A549 (cell line): ENCODE data around the gene OR1J1. TPM values are rescaled to one million over a fixed set of nuclear protein-coding genes. Genes with fewer than 3 reads are reported as not detected.

Experiments used
- ATAC-seq, 2 experiments: fragments of 200-7000 bp in 1 of 2; fragments of >200 bp in 1 of 2; cut with Nextera tagmentation in 1 of 2; cut with Tn5 transposase in 1 of 2; 3 replicates each; pipeline versions ENCODE4 v1.8.0 to v1.9.1; 2018 to 2020; ENCODE audit warnings: mild to moderate bottlenecking in 1 of 2, moderate library complexity in 1 of 2
- CTCF ChIA-PET: fragments of 300-600 bp; sonication (Branson Sonifier 250); formaldehyde crosslinking; extraction: SDS; loops from one replicate; lab custom pipeline; 2021; ENCODE audit warnings: antibody characterized with exemption, inconsistent platforms; lab: Yijun Ruan, JAX
- POLR2A ChIA-PET: fragments of 350-600 bp; formaldehyde crosslinking; extraction: SDS; loops from one replicate; lab custom pipeline; 2021; ENCODE audit warnings: antibody characterized with exemption, inconsistent platforms; lab: Yijun Ruan, JAX
- DNase-seq, 2 experiments: peaks; one replicate each; pipeline versions ENCODE4 v3.0.0 to v3.0.0-alpha.2; 2011 to 2016; ENCODE audit warnings: low read depth in 1 of 2, low spot score in 1 of 2
- FAIRE-seq: peaks from 2 replicates; lab custom pipeline; 2011; peaks lifted over from hg19 to GRCh38; lab: Jason Lieb, UNC
- H3K27ac ChIP-seq, 2 experiments: fragments of >200 bp; sonication (Bioruptor Twin); formaldehyde crosslinking; 3 replicates each; pipeline ENCODE4 v1.5.1; 2016 to 2017
- H3K4me1 ChIP-seq: fragments of >200 bp; sonication (Bioruptor Twin); formaldehyde crosslinking; 3 replicates; pipeline ENCODE4 v1.6.1; 2016
- H3K4me2 ChIP-seq: fragments of >200 bp; sonication (Bioruptor Twin); formaldehyde crosslinking; 3 replicates; pipeline ENCODE4 v1.6.1; 2016
- H3K4me3 ChIP-seq: fragments of >200 bp; sonication (Bioruptor Twin); formaldehyde crosslinking; 3 replicates; pipeline ENCODE4 v1.5.1; 2016
- H3K9me3 ChIP-seq: fragments of >200 bp; sonication (Bioruptor Twin); formaldehyde crosslinking; 3 replicates; pipeline ENCODE4 v1.6.1; 2016
- ATOH8 ChIP-seq: fragments of 250-450 bp; sonication (Bioruptor Pico); IDR thresholded peaks from 2 replicates; pipeline ENCODE4 v1.5.0; 2020; ENCODE audit warnings: low read depth, mild to moderate bottlenecking, moderate library complexity
- CBX8 ChIP-seq: fragments of 200-600 bp; sonication (generic); IDR thresholded peaks from 2 replicates; pipeline ENCODE4 v1.6.1; 2016
- CEBPB ChIP-seq, 2 experiments: fragments of >200 bp in 1 of 2; sonication (Bioruptor Twin) in 1 of 2; formaldehyde crosslinking in 1 of 2; IDR thresholded peaks; 2 replicates each; pipeline ENCODE4 v1.6.1; 2012 to 2016
- CHD2 ChIP-seq: fragments of 150-350 bp; IDR thresholded peaks from 2 replicates; pipeline ENCODE4 v1.6.1; 2014; ENCODE audit warnings: low read length; ENCODE audit not compliant: partially characterized antibody
- ELK1 ChIP-seq: fragments of 150-350 bp; IDR thresholded peaks from 2 replicates; pipeline ENCODE4 v1.6.1; 2014; ENCODE audit warnings: low read depth, mild to moderate bottlenecking, low read length
- ESRRA ChIP-seq: fragments of 150-350 bp; IDR thresholded peaks from 2 replicates; pipeline ENCODE4 v1.6.1; 2014; ENCODE audit warnings: mild to moderate bottlenecking, low read length, borderline replicate concordance
- FOXS1 ChIP-seq: fragments of 250-450 bp; sonication (Bioruptor Pico); IDR thresholded peaks from 2 replicates; pipeline ENCODE4 v1.5.0; 2020; ENCODE audit warnings: mild to moderate bottlenecking, moderate library complexity
- GATA3 ChIP-seq: IDR thresholded peaks from 2 replicates; pipeline ENCODE4 v1.6.1; 2012; ENCODE audit warnings: borderline replicate concordance
- HEYL ChIP-seq: fragments of 250-450 bp; sonication (Bioruptor Pico); IDR thresholded peaks from 2 replicates; pipeline ENCODE4 v1.8.0; 2021; ENCODE audit warnings: mild to moderate bottlenecking, moderate library complexity
- HOXB13 ChIP-seq: fragments of 250-450 bp; sonication (Bioruptor Pico); IDR thresholded peaks from 2 replicates; pipeline ENCODE4 v1.5.0; 2020; ENCODE audit warnings: low read depth, mild to moderate bottlenecking, moderate library complexity
- KDM5A ChIP-seq: fragments of 200-600 bp; sonication (generic); IDR thresholded peaks from 2 replicates; pipeline ENCODE4 v1.6.1; 2016; ENCODE audit warnings: antibody characterized with exemption, mild to moderate bottlenecking
- MAX ChIP-seq: IDR thresholded peaks from 2 replicates; pipeline ENCODE4 v1.6.1; 2012
- MAZ ChIP-seq: fragments of 150-350 bp; IDR thresholded peaks from 2 replicates; pipeline ENCODE4 v1.6.1; 2014; ENCODE audit warnings: antibody characterized with exemption, low read depth, low read length, borderline replicate concordance
- NPAS2 ChIP-seq: fragments of 250-450 bp; sonication (Bioruptor Pico); IDR thresholded peaks from 2 replicates; pipeline ENCODE4 v1.8.0; 2022; ENCODE audit warnings: mild to moderate bottlenecking, moderate library complexity, borderline replicate concordance
- PBX3 ChIP-seq: IDR thresholded peaks from 2 replicates; pipeline ENCODE4 v1.6.1; 2012
- PHF8 ChIP-seq: fragments of 200-600 bp; sonication (generic); IDR thresholded peaks from 2 replicates; pipeline ENCODE4 v1.6.1; 2016; ENCODE audit warnings: low read depth, mild to moderate bottlenecking, antibody characterized with exemption, moderate library complexity, borderline replicate concordance
- POLR2A ChIP-seq: IDR thresholded peaks from 2 replicates; pipeline ENCODE4 v1.6.1; 2012; ENCODE audit warnings: mild to moderate bottlenecking, low read length
- POLR2AphosphoS2 ChIP-seq: conservative IDR thresholded peaks from 2 replicates; pipeline ENCODE4 v1.6.1; 2012; ENCODE audit warnings: low read length, improper control_type of control experiment, inconsistent platforms
- RAD21 ChIP-seq, 2 experiments: fragments of >200 bp in 1 of 2; sonication (Bioruptor Twin) in 1 of 2; formaldehyde crosslinking in 1 of 2; IDR thresholded peaks in 1 of 2; conservative IDR thresholded peaks in 1 of 2; 2 replicates in 1 of 2; 3 replicates in 1 of 2; pipeline ENCODE4 v1.6.1; 2012 to 2018; ENCODE audit warnings: inconsistent platforms in 1 of 2
- RARB ChIP-seq: fragments of 250-450 bp; sonication (Bioruptor Pico); IDR thresholded peaks from 2 replicates; pipeline ENCODE4 v1.8.0; 2021; ENCODE audit warnings: mild to moderate bottlenecking, moderate library complexity
- SREBF2 ChIP-seq: fragments of 450-650 bp; IDR thresholded peaks from 2 replicates; pipeline ENCODE4 v1.6.1; 2014; ENCODE audit warnings: mild to moderate bottlenecking, moderate library complexity
- TFCP2L1 ChIP-seq: fragments of 250-450 bp; sonication (Bioruptor Pico); IDR thresholded peaks from 2 replicates; pipeline ENCODE4 v1.5.0; 2021; ENCODE audit warnings: mild to moderate bottlenecking
- TP53 ChIP-seq: fragments of 250-450 bp; sonication (Bioruptor Pico); IDR thresholded peaks from 2 replicates; pipeline ENCODE4 v1.5.0; 2021; ENCODE audit warnings: mild to moderate bottlenecking, moderate library complexity
- ZC3H11A ChIP-seq: fragments of 450-650 bp; IDR thresholded peaks from 2 replicates; pipeline ENCODE4 v1.6.1; 2014; ENCODE audit warnings: antibody characterized with exemption, mild to moderate bottlenecking
- ZFP36 ChIP-seq: fragments of 450-650 bp; IDR thresholded peaks from 2 replicates; pipeline ENCODE4 v1.6.1; 2014; ENCODE audit warnings: borderline replicate concordance; ENCODE audit not compliant: partially characterized antibody
- WGBS: methylation state at CpG from one replicate; pipeline ENCODE4 v1.1.6; 2017; ENCODE audit errors: missing lambda C conversion rate; 5-methylcytosine and 5-hydroxymethylcytosine counted together
- polyA plus RNA-seq, 4 experiments: library from polyadenylated mRNA; depleted of rRNA in 3 of 4; stranded (reverse); fragments of >200 nt; fragmentation: RNase III in 1 of 4; extraction: RNeasy Plus Mini Kit Qiagen cat#74134 plus additional on column Dnase treatment in 1 of 4; gene quantifications; 2 replicates in 3 of 4; 3 replicates in 1 of 4; pipeline ENCODE4 v1.2.3, GENCODE V29; 2011 to 2017
- TF ChIP-seq, protein P1 (sequence below): IDR thresholded peaks from 2 replicates; pipeline ENCODE4 v1.6.1; 2012; ENCODE audit warnings: low read depth, borderline replicate concordance
- TF ChIP-seq, protein P2 (sequence below): fragments of >200 bp; sonication (Bioruptor Twin); formaldehyde crosslinking; IDR thresholded peaks from 3 replicates; pipeline ENCODE4 v1.5.1; 2016

The OR1J1 gene
- polyA plus RNA-seq, 2 of the 4 experiments (the other 2 are of a cell fraction): not detected

GRCh38 chr9:122453677-122454135 lies 24.0 kb downstream of the OR1J1 start:
- DNase-seq: no peak
- Histone ChIP-seq H3K9me3 (no peaks in the 10 kb centered on the region), H3K4me3 (no peak overlapping the region), H3K4me1 (no peaks in the 10 kb centered on the region), H3K4me2 (no peak overlapping the region), H3K27ac (no peak overlapping the region)
- TF ChIP-seq GATA3 (no peak), TFCP2L1 (CRISPR knock-in tag) (no peak), KDM5A (no peak), ATOH8 (no peak), MAX (no peak), ELK1 (no peak), RARB (CRISPR knock-in tag) (no peak), TP53 (no peak), POLR2AphosphoS2 (no peak), HOXB13 (CRISPR knock-in tag) (no peak), NPAS2 (CRISPR knock-in tag) (no peak), ESRRA (no peak), SREBF2 (no peak), CBX8 (no peak)
- TF ChIP-seq, protein P1, sequence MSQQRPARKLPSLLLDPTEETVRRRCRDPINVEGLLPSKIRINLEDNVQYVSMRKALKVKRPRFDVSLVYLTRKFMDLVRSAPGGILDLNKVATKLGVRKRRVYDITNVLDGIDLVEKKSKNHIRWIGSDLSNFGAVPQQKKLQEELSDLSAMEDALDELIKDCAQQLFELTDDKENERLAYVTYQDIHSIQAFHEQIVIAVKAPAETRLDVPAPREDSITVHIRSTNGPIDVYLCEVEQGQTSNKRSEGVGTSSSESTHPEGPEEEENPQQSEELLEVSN: no peak
- ChIA-PET POLR2A (no interaction called here), CTCF (interaction anchor here (0.8 to 2.5 kb wide), 11 partner anchors 8 to 355 kb away, joined by 3 to 18 read pairs (median 4); no protein-coding TSS in a partner anchor)
- no peak for ATAC-seq
- FAIRE-seq: no peak
- 95% methylated on average over 2 of the region's 2 CpGs for WGBS

GRCh38 chr9:122446819-122447484 lies 30.8 kb downstream of the OR1J1 start:
- Histone ChIP-seq H3K4me3 (no peak overlapping the region), H3K4me1 (no peaks in the 10 kb centered on the region), H3K27ac (no peak overlapping the region), H3K4me2 (no peak overlapping the region), H3K9me3 (no peaks in the 10 kb centered on the region)
- FAIRE-seq (no peak), ATAC-seq (no peak), DNase-seq (no peak)
- ChIA-PET POLR2A (no interaction called here), CTCF (interaction anchor here (0.9 to 1.4 kb wide), 3 partner anchors 7 to 17 kb away, joined by 4 to 6 read pairs (median 4); no protein-coding TSS in a partner anchor)
- WGBS: 75% methylated on average over 3 of the region's 3 CpGs
- TF ChIP-seq, protein P2, sequence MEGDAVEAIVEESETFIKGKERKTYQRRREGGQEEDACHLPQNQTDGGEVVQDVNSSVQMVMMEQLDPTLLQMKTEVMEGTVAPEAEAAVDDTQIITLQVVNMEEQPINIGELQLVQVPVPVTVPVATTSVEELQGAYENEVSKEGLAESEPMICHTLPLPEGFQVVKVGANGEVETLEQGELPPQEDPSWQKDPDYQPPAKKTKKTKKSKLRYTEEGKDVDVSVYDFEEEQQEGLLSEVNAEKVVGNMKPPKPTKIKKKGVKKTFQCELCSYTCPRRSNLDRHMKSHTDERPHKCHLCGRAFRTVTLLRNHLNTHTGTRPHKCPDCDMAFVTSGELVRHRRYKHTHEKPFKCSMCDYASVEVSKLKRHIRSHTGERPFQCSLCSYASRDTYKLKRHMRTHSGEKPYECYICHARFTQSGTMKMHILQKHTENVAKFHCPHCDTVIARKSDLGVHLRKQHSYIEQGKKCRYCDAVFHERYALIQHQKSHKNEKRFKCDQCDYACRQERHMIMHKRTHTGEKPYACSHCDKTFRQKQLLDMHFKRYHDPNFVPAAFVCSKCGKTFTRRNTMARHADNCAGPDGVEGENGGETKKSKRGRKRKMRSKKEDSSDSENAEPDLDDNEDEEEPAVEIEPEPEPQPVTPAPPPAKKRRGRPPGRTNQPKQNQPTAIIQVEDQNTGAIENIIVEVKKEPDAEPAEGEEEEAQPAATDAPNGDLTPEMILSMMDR: no peak
- TF ChIP-seq PBX3: no peak
- no peak for TF ChIP-seq TP53
- no peak for TF ChIP-seq HOXB13 (CRISPR knock-in tag)
- no peak for TF ChIP-seq FOXS1
- no peak for TF ChIP-seq ZFP36
- TF ChIP-seq NPAS2 (CRISPR knock-in tag): no peak
- no peak for TF ChIP-seq PHF8
- TF ChIP-seq RAD21 (conservative IDR thresholded peaks at IDR 0.05 in 1 of 2, IDR thresholded peaks at IDR 0.05 in 1 of 2): no peak
- TF ChIP-seq POLR2A: no peak
- TF ChIP-seq MAZ: no peak
- no peak for TF ChIP-seq HEYL
- no peak for TF ChIP-seq CHD2
- TF ChIP-seq CEBPB (IDR thresholded peaks at IDR 0.05): no peak
- TF ChIP-seq, protein P1: no peak
- no peak for TF ChIP-seq ZC3H11A
- no peak for TF ChIP-seq MAX
